Fibroblast of lung (primary cell): Measurements from ENCODE around the gene PPP2R2D. TPM values are rescaled to one million over a fixed set of nuclear protein-coding genes. Genes with fewer than 3 reads are reported as not detected.

Experiments
- DNase-seq, 2 donors: peaks; one replicate each; pipeline versions ENCODE4 v3.0.0 to v3.0.0-alpha.2; 2010; ENCODE audit warnings: low read depth in 2 of 2
- H2AFZ ChIP-seq: 2 replicates; pipeline ENCODE4 v1.5.1; 2012; ENCODE audit warnings: low read length, control low read depth, inconsistent platforms
- H3K27ac ChIP-seq: 2 replicates; pipeline ENCODE4 v1.5.1; 2011; ENCODE audit warnings: low read length, control low read depth; ENCODE audit not compliant: insufficient read depth
- H3K27me3 ChIP-seq: 2 replicates; pipeline ENCODE4 v1.5.1; 2011; ENCODE audit warnings: mild to moderate bottlenecking, low read length; ENCODE audit not compliant: control insufficient read depth, insufficient read depth
- H3K36me3 ChIP-seq: 2 replicates; pipeline ENCODE4 v1.5.1; 2011; ENCODE audit warnings: low read length; ENCODE audit not compliant: control insufficient read depth, insufficient read depth
- H3K4me1 ChIP-seq: 2 replicates; pipeline ENCODE4 v1.5.1; 2011; ENCODE audit warnings: low read length; ENCODE audit not compliant: control insufficient read depth, insufficient read depth; ENCODE audit errors: extremely low read depth
- H3K4me2 ChIP-seq: 2 replicates; pipeline ENCODE4 v1.5.1; 2011; ENCODE audit warnings: low read length, control low read depth; ENCODE audit not compliant: insufficient read depth; ENCODE audit errors: extremely low read depth
- H3K4me3 ChIP-seq, 4 experiments: fragments of 200-600 bp in 1 of 4; sonication (generic) in 1 of 4; replicated peaks in 1 of 4; 2 replicates each; pipeline ENCODE4 v1.5.1; 2011 to 2016; ENCODE audit warnings: low read length in 4 of 4, low read depth in 3 of 4, mild to moderate bottlenecking in 3 of 4, control low read depth in 2 of 4, inconsistent platforms in 1 of 4, mixed read lengths in 1 of 4; ENCODE audit not compliant: insufficient read depth in 1 of 4; ENCODE audit errors: control extremely low read depth in 1 of 4
- H3K79me2 ChIP-seq: 2 replicates; pipeline ENCODE4 v1.5.1; 2012; ENCODE audit warnings: mild to moderate bottlenecking, low read length, inconsistent platforms; ENCODE audit not compliant: control insufficient read depth, insufficient read depth
- H3K9ac ChIP-seq: 2 replicates; pipeline ENCODE4 v1.5.1; 2011; ENCODE audit warnings: mild to moderate bottlenecking, low read length, control low read depth; ENCODE audit not compliant: insufficient read depth
- H3K9me3 ChIP-seq: 2 replicates; pipeline ENCODE4 v1.5.1; 2012; ENCODE audit warnings: low read depth, low read length; ENCODE audit not compliant: control insufficient read depth, insufficient read depth
- H4K20me1 ChIP-seq: 2 replicates; pipeline ENCODE4 v1.5.1; 2011; ENCODE audit warnings: low read length; ENCODE audit not compliant: control insufficient read depth, insufficient read depth; ENCODE audit errors: extremely low read depth
- CTCF ChIP-seq, 2 donors: IDR thresholded peaks in 1 of 2; conservative IDR thresholded peaks in 1 of 2; 1 replicate in 1 of 2; 2 replicates in 1 of 2; pipeline ENCODE4 v1.5.1; 2011 to 2012; ENCODE audit warnings: low read length in 2 of 2, control low read depth in 1 of 2, inconsistent platforms in 1 of 2, low read depth in 1 of 2, mild to moderate bottlenecking in 1 of 2
- EZH2 ChIP-seq: IDR thresholded peaks from 2 replicates; pipeline ENCODE4 v1.5.1; 2012; ENCODE audit warnings: low read length, control low read depth, mild to moderate bottlenecking; ENCODE audit errors: missing control alignments
- polyA plus RNA-seq, 2 donors: library from polyadenylated mRNA; depleted of rRNA in 1 of 2; stranded (reverse) in 1 of 2; unstranded in 1 of 2; fragments of >200 nt; gene quantifications; 2 replicates each; pipeline ENCODE4 v1.2.1, GENCODE V29; 2011 to 2012; ENCODE audit warnings: missing spikeins in 1 of 2
- total RNA-seq: library from RNA; depleted of rRNA; stranded (reverse); fragments of >200 nt; gene quantifications from 2 replicates; pipeline ENCODE4 v1.2.1, GENCODE V29; 2014

The PPP2R2D gene
- total and polyA plus RNA-seq, 2 donors (not counting 1 experiment from before 2014, with no cell fraction given), result 23.3 to 25.4 TPM

- H3K27ac ChIP-seq, result no peak overlapping the region
Observed at GRCh38 chr10:131963350-131963749, 62.5 kb downstream of the PPP2R2D start.

GRCh38 chr10:131963811-131964210, 63.0 kb downstream of the PPP2R2D start:
- Histone ChIP-seq H3K4me3 (no peak overlapping the region), H3K9me3 (no peaks in the 10 kb centered on the region), H3K9ac (no peak overlapping the region), H3K4me2 (no peak overlapping the region), H3K27ac (no peak overlapping the region), H2AFZ (no peak overlapping the region), H3K4me1 (no peaks in the 10 kb centered on the region), H3K36me3 (peaks cover 3% of the 10 kb centered on the region), H3K27me3 (no peaks in the 10 kb centered on the region), H3K79me2 (no peaks in the 10 kb centered on the region), H4K20me1 (no peaks in the 10 kb centered on the region)
- no peak for DNase-seq
- TF ChIP-seq EZH2 (no peak), CTCF (conservative IDR thresholded peaks at IDR 0.05 in 1 of 2, IDR thresholded peaks at IDR 0.05 in 1 of 2; ENCODE audit: low read depth in 1 of 2, low read length in 2 of 2) (no peak)

More at GRCh38 chr10:131963350-131963749, 62.5 kb downstream of the PPP2R2D start:
- Histone ChIP-seq H4K20me1 (no peaks in the 10 kb centered on the region), H3K4me2 (no peak overlapping the region), H3K36me3 (peaks cover 3% of the 10 kb centered on the region), H3K79me2 (no peaks in the 10 kb centered on the region), H3K27me3 (no peaks in the 10 kb centered on the region), H3K4me1 (no peaks in the 10 kb centered on the region), H2AFZ (no peak overlapping the region), H3K9me3 (no peaks in the 10 kb centered on the region), H3K4me3 (no peak overlapping the region), H3K9ac (no peak overlapping the region)
- DNase-seq, result no peak
- no peak for TF ChIP-seq EZH2
- no peak for TF ChIP-seq CTCF (conservative IDR thresholded peaks at IDR 0.05 in 1 of 2, IDR thresholded peaks at IDR 0.05 in 1 of 2; ENCODE audit: low read depth in 1 of 2, low read length in 2 of 2)

- H3K9ac ChIP-seq, result no peak overlapping the region
- DNase-seq, result no peak
- no peak overlapping the region for H2AFZ ChIP-seq
- H3K4me1 ChIP-seq, result no peaks in the 10 kb centered on the region
- H3K9me3 ChIP-seq, result no peaks in the 10 kb centered on the region
- H3K36me3 ChIP-seq, result peaks cover 6% of the 10 kb centered on the region
- H3K4me2 ChIP-seq, result no peak overlapping the region
- H3K79me2 ChIP-seq, result no peaks in the 10 kb centered on the region
- no peaks in the 10 kb centered on the region for H3K27me3 ChIP-seq
- no peak overlapping the region for H3K27ac ChIP-seq
- no peak overlapping the region for H3K4me3 ChIP-seq
- TF ChIP-seq EZH2, result no peak
- no peak for TF ChIP-seq CTCF (conservative IDR thresholded peaks at IDR 0.05 in 1 of 2, IDR thresholded peaks at IDR 0.05 in 1 of 2; ENCODE audit: low read depth in 1 of 2, low read length in 2 of 2)
- H4K20me1 ChIP-seq, result no peaks in the 10 kb centered on the region
Observed at GRCh38 chr10:131964298-131964697, 63.5 kb downstream of the PPP2R2D start.
